GM12801 (cell line): Measurements from ENCODE around the gene HSPA9.

Experiments used
- TF ChIP-seq, protein P1 (sequence below): IDR thresholded peaks from one replicate; pipeline ENCODE4 v1.5.1; 2011; ENCODE audit warnings: control low read depth; ENCODE audit not compliant: insufficient read length; ENCODE audit errors: extremely low read depth

HSPA9 gene

GRCh38 chr5:138575194-138576015 is at the start of gene HSPA9:
Gene HSPA9, minus strand, starts transcription at chr5:138575401. Its CDS starts 83 bp downstream, at chr5:138575318.
- TF ChIP-seq, protein P1, sequence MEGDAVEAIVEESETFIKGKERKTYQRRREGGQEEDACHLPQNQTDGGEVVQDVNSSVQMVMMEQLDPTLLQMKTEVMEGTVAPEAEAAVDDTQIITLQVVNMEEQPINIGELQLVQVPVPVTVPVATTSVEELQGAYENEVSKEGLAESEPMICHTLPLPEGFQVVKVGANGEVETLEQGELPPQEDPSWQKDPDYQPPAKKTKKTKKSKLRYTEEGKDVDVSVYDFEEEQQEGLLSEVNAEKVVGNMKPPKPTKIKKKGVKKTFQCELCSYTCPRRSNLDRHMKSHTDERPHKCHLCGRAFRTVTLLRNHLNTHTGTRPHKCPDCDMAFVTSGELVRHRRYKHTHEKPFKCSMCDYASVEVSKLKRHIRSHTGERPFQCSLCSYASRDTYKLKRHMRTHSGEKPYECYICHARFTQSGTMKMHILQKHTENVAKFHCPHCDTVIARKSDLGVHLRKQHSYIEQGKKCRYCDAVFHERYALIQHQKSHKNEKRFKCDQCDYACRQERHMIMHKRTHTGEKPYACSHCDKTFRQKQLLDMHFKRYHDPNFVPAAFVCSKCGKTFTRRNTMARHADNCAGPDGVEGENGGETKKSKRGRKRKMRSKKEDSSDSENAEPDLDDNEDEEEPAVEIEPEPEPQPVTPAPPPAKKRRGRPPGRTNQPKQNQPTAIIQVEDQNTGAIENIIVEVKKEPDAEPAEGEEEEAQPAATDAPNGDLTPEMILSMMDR = no peak

DNA sequence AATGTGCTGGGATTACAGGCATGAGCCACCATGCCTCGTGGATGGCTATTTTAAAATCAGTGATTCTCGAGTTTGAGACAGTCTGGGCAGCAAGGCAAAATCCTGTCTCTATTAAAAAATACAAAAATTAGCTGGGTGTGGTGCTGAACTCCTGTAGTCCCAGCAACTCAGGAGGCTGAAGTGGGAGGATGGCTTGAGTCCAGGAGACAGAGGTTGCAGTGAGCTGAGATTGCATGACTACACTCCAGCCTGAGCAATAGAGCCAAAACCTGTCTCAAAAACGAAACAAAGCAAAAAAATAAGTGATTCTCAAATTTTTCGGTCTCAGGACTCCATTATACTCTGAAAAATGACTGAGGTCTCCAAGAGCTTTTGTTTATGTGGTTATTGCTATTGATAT is 47.9 kb upstream of the HSPA9 start:
- TF ChIP-seq, protein P1 = no peak

DNA sequence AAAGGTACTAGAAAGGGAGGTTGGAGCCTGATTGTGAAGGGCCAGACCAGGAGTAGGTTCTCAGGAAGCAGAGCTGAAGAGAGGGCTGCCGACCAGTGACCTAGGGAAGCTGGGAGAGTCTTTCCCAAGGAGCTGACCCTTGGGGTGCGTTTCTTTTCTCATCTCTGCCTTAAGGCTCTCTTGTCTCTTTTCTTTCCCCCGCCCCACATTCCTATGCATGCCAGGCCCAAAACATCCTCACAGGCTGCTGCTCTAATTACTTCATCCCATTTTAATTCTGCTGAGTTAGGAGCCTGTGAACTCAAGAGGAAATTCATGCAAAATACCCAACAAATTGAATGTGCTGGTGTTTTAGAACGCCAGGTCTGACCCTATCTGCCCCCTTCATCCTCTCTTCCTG is 46.9 kb upstream of the HSPA9 start:
- TF ChIP-seq, protein P1 = no peak

GRCh38 chr5:138620663-138621224 is 45.5 kb upstream of the HSPA9 start:
- TF ChIP-seq, protein P1 = no peak

- TF ChIP-seq, protein P1 = no peak
These were observed 41.3 kb upstream of the HSPA9 start for GRCh38 chr5:138616508-138616907.

DNA sequence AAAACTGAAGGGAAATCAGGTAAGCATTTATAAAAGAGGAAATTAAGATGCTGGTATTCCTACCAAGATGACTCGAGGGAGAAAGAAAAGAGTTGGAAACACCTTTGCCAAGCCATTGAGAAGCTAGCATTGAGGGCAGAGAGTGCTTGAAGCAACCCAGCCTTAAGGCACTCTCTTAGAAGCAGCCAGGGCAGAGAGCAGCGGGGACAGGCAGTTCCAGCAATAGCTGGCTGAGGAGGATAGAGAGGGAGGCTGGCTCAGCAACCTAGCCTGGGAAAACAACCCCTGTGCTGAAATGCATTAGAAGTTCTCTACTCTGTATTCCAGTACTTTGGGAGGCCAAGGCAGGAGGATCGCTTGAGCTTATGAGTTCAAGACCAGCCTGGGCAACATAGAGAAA is 40.3 kb upstream of the HSPA9 start:
- TF ChIP-seq, protein P1 = no peak

GRCh38 chr5:138611678-138612218 is 36.5 kb upstream of the HSPA9 start:
- TF ChIP-seq, protein P1 = no peak
